Stimulated activated CD4-positive, alpha-beta T cell treated with anti-CD3 and anti-CD28 coated beads, Interleukin-15, amount 100 ng/mL, for 1 hour (primary cell): ENCODE data around the gene KRTDAP.

Experiments
- DNase-seq, 2 donors: peaks; one replicate each; pipeline ENCODE4 v3.0.0-alpha.2; 2020; ENCODE audit warnings: low read depth in 1 of 2, low spot score in 1 of 2

The KRTDAP gene, protein sequence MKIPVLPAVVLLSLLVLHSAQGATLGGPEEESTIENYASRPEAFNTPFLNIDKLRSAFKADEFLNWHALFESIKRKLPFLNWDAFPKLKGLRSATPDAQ

DNA sequence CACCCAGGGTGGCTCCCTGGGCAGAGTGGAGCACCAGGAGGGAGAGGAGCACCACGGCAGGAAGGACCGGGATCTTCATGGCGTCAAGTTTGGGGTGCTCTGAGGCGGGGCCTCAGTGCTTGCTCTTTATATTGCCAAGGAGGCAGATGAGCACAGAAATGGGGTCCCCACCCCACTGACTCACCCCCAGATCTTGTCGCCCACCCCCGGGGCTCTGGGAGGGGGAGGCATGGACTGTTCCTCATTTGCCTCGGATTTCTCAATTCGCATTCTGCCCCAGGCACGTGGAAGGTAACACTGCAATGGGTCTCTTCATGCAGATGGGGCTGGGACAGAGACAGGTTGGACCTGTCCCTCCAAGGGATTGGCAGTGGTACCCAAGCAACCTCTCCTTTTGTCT is at the start of gene KRTDAP:
Gene KRTDAP (minus strand): TSS at position 101 of the 400 bp plus-strand sequence. CDS start 22 bp downstream, at position 79.
- no peak for DNase-seq

DNA sequence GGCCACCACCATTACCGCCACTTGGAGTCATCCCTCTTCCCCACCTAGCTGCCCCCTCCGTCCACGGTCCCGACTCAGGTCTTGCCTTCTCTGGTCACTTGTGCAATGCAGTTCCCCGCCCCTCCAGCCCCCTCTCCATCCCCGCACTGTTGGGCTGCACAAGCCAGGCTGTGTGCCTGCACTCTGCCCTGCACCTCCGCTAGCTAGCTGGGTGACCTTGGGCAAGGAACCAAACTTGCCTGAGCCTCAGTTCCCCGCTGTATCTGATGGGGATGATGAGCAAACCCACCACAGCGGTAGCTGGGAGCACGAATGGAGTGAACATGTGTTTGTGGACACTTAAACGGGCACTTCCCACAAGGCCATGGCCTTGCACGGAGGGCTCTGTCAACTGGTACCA is 49.6 kb upstream of the KRTDAP start:
- no peak for DNase-seq

DNA sequence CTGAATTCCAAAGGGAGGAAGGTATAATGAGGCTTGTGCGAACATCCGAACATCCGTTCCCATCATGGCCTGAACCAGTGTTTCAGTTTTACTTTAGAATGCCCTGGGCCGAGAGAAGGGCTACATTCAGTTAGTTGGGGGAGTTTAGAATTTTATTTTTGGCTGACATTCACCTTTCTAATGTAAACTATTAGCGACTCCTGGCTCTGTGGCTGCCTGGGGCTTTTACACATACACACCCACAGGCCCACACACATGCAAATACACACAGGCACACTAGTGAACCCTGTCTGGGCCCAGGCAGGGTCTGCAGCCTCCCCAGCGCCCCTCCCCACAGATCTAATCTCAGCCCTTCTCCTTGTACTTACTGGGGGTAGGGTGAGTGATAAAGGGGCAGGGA is 49.0 kb upstream of the KRTDAP start:
- DNase-seq: no peak

DNA sequence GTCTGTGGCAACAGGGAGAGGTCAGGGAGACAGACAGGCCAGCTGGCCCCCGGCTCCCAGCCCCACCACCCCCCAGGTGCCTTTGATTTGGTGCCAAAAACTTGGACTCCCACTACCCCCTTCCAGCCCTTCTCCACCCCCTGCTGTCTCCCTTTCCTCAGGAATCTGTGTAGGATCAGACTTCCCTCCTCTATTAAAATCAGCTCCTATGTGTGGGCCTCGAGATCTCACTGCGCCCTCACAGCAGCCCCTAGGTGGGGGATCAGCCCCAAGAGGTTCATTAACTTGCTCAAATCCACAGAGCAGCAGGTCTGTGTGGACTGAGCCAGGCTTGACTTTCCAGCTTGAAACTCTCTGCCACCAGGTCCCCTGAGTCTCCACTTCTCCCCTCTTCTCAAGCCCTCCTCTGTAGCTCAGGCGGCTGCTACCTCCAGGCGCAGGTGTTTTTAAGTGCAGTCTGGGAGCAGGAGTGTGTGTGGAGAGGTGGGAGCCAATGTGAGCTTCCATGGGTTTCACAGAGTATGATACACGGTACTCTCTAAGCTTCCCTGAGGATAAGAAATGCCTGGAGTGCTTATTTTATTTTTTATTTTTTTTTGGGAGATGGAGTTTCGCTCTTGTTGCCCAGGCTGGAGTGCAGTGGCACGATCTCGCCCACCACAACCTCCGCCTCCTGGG is 44.7 kb upstream of the KRTDAP start:
- DNase-seq: no peak

DNA sequence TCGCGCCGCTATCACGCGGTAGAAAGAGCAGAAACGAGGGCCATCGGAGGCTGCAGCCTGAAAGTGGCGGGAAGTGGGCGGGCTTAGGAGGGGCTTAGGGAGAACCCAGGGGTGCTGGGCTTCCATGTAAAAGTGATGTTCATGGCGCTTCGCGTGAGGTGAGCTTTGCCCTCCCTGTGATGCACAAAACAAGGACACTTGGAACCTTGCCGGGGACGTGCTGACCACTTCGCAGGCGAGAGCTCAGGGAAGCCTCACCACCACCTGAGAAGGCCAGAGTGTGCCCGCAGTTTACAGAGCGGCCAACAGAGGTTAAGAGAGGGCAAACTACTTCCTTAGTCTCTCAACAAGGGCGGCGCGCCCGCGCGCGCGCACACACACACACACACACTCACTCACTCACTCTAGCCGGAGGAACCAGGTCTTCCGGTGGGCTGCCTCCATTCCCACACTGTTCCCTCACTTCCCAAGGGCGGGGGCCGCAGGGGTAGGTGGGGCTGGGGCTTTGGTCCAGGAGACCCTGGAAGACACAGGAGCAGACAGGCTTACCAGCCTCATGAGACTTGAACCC is 43.6 kb upstream of the KRTDAP start:
- DNase-seq: no peak

DNA sequence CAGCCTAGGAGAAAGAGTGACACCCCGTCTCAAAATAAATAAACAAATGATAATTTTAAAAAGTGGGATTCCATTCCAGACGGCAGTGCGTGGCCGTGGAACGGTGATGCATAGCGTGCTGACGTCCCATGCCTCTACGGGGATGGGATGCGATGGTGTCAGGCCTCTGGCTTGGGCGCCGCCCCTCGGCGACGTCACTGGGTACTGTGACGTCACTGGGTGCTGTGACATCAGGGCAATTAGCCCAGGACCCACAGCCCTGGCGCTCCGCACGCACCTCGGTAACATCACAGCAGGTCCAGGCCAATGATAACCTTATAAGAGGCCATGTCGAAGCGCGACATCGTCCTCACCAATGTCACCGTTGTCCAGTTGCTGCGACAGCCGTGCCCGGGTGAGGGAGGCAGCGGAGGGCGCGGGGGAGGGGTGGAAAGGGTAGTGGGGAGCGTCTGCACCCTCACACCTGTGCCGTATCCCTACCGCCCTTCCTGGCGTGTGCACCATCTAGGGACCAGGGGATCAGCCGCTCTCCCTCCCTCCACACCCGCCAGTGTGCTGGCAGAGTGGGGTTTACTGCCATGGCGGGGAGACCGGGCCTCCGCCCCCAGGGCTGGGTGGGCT is 43.0 kb upstream of the KRTDAP start, which contains the start of gene GAPDHS:
Gene GAPDHS (plus strand): TSS at position 256 of the 621 bp plus-strand sequence. CDS start 72 bp downstream, at position 328.
- DNase-seq: no peak

DNA sequence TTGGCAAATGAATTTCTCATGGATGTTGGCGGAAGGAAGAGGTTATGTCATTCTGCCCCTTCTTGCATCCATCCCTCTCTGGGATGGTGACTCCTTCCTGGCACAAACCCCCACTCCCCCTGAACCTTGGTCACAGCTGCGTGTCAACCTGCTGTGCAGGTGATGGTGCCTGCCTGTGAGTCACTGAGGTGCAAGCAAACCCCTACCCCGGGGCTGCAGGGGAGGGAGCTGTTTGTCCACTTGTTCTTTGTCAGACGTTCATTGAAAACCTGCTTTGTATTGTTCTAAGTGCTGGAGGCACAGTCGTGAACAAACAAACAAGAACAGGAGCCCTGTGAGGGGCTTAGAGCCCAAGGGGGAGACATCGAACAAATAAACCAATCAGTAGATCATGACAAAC is 41.0 kb upstream of the KRTDAP start:
- DNase-seq: no peak

DNA sequence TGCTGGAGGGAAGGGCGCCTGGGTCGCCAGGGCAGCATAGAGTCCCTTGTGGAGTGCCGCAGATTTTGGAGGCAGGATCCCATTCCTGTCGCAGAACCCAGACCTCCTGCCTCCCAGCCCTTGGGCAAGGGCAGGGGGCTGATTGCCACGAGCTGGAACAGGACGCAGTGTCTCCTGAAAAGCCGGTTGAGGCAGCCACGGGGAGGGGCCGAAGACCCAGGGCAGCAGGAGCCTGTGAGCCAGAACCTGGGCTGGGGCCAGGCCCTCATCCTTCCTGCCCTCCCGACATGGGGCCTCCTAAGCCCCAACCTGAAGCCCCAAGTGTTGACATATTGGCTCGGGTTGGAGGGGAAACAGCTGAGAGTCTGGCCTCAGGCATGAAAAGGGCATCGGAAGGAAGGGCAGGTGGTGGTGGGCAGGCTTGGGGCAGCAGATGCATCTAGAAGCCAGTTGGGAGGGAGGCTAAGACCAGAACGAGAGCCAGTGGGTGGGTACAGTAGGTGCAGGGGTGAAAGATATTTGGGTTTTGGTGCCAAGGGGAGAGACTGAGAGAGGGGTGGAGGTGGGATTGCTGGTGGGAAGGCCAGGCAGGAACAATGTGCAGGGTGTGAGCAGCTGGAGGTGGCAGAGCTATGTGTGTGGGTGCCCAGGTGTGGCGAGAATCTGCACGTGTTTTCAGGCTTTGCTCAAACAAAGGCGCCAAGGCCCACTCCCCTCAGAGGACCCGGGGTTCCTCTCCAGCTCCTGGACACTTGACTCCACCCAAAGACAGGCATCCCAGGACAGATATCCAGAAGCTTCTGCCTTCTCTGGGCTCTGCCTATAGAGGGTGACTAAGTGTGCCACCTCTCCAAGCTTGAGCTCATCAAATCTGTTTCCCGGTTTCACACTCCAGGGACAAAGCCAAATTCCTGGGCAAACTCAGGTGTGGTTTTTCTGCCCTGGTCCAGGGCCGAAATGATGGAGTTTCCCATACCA is 39.3 kb upstream of the KRTDAP start:
- DNase-seq: no peak

DNA sequence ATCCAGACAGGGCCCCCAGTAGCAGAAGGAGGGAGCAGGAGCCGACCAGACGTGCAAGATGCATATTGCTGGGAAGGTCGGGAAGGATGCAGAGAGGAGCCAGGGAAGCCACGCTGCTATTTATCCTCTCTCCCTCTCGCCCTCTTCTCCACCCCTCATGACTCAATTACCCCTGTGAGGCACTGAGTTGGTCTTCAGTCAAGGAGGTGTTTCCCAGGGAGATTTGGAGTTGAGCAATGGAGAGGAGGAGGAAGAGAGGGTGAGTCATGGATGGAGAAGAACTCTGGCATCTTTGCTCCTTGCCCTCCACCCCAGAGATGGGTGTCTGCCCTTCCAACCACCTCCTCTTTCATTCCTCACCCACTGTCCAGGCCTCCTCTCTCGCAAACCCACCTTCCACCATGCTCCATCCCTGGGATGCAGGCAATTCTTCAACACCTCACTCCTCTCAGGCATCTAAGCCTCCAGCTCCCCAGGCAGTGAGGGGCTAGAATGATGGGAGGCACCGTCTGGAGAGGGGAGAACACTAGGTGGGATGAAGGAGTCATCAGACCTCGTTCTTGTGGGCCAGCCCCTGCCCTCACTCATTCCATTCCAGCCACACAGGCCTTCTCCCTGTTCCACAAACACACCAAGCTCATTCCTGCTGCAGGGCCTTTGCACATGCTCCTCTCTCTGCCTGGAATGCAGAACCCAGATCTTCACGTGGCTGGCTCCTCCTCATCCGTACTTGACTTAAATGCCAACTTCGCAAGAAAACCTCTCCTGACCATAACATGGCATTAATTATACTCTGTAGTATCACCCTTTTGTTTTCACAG is 38.2 kb upstream of the KRTDAP start, which contains the start of gene SBSN:
Gene SBSN (minus strand): TSS at position 94 of the 821 bp plus-strand sequence. CDS start 30 bp downstream, at position 64.
- no peak for DNase-seq

DNA sequence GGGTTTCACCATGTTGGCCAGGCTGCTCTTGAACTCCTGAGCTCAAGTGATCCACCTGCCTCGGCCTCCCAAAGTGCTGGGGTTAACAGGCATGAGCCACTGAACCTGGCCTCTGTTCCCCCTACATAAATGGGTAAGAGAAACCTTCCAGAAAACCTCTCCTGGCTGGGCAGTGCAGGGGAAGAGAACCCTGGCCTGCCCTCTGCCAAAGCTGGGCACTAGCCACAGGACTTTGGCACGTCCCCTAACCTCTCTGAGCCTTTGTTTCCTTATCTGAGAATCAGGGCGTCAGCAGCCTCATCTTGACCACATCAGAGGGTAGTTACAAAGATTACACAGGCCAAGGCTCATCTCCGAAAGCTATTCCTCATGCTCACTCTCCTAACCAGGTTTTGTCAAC is 35.6 kb upstream of the KRTDAP start:
- DNase-seq: no peak

DNA sequence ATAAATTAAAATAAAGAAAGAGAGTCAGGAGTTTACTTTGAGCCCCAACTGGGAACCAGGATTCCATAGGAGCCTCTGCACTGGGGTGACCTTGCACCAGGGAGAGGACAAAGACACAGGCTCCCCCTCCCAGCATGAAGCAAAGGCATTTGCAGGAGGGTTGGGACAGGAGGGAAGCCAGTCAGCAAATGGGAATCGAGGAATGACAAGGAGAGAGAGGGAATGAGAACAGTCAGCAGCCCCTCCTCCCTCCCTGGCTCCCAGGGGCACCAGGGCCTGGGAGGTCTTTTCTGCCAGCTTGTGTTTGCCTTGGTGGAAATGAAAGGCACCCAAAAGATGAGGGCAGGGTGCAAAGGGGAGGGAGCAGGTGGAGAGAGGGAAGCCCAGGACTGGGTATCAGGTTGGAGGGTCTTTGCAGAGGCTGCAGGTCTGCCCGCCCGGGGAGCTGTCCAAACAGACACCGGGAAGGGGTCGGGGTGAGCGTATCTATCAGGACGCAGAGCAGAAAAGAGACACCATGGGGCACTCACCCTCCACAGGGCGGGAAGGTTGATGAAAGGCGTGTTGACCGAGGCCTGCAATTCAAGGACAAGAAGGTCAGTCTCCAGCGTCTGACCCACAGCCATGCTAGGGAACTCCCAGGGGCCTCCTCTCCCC is 34.0 kb upstream of the KRTDAP start:
- no peak for DNase-seq

DNA sequence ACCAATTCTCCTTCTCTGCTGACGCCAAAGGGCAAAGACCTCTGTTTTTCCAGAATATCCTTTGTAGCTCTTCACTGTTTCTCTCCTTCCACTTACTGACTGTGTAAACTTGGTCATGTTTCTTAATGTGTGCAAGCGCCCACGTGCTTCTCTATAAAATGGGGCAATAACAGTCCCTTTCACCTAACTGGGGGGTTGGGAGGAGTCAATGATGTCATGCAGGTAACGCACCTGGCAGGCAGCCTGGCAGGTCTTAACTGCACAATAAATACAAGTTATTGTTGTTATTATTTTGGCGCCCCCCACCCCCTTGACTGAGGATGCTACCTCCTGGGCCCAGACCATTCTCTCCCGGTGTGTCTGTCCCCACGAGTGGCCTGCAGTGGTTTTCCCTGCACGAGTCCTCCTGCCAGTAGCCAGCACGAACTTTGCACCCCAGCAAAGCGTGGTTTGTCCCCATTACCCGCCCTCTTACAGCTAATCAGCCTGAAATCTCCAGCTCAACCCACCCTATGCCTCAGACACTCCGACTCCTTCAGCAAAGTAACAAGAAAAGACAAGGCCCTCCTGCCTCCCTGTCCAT is 32.6 kb upstream of the KRTDAP start:
- DNase-seq: no peak

DNA sequence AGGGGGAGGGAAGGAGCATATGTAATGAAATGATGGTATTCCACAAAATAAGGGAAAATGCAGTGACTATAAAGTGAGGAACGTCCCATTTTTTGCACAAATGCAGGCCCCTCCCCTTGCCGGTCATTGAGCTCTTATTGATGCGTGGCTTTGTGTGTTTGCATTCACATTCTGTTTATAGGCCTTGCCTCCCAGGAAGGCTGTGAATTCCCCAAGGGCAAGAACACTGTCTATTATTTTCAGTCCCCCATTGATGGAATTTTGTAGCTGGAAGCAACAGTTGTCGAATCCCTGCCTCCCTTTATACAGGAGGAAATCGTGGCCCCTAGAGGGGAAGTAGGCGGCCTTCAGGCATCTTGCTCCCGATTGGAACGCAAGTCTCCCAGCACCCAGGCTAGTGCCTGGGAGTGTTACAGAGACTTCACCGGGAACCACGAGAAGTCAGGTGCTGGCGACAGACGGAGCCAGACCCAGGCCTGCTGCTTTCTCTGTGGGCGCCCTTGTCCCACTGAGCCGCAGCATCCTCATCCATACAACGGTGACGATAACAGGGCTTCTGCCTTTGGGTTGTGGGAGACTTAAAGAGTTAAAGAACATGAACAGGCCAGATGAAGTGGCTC is 31.0 kb upstream of the KRTDAP start:
- no peak for DNase-seq

DNA sequence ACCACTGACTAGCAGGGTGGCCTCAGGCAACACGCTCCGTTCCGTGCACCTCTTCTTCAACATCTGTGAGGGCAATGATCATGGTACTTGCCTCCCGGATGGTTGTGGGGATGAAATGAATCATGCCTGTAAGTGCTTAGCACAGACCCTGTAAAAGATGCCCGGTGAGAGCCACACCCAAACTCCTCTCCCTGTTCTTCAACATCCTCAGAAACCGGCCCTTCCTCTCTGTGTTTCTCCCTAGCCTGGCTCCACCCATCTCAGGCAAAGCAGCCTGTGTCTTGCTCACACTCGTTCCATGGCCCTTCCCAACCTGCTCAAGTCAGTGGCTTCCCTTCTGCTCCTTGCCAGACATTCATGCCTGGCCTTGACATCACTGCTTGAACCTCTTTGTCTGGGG is 29.0 kb upstream of the KRTDAP start:
- no peak for DNase-seq

DNA sequence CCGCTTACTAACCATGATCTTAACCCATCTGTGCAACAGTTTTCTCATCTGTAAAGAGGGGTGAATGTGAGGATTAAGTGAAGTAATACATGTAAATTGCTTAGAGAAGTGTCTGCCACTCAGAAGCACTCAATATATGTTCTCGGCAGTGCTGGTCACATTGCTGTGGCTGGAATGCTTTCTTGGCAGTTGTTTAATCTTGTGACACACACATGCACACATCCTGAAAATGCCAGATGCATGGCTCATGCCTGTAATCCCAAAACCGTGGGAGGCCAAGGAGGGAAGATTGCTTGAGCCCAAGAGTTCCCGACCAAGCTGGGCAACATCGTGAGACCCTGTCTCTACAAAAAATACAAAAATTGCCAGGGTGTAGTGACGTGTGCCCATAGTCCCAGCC is 28.0 kb upstream of the KRTDAP start:
- no peak for DNase-seq

DNA sequence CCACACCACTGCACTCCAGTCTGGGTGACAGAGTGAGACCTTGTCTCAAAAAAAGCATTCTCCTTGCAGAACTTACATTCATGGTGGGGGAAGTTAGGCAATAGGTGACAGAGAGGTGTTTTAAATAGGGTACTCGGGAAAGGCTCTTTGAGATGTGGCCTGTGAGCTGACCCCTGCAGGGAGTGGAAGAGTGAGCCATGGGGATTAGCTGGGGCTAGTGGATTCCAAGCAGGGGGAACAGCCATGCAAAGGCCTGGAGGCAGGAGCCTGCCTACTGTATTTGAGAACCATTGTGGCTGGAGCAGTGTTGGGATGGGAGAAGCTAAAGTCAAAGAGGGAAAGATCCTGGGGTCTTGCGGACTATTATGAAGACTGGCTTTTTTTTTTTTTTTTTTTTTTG is 27.1 kb upstream of the KRTDAP start:
- DNase-seq: no peak

DNA sequence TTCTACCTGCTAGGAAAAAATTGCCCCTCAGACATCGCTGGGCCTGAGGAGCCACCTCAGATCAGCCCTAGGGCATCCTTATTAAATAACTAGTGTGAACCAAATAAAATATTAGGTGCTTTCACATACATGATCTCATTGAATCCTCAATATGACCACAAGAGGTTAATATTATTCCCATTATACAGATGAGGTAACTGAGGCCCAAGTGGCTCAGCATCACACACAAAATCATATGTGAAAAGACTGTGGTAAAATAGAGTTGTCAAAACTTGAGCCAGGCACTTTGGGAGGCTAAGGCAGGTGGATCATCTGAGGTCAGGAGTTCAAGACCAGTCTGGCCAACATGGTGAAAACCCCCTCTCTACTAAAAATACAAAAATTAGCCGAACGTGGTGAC is 26.0 kb upstream of the KRTDAP start:
- no peak for DNase-seq

DNA sequence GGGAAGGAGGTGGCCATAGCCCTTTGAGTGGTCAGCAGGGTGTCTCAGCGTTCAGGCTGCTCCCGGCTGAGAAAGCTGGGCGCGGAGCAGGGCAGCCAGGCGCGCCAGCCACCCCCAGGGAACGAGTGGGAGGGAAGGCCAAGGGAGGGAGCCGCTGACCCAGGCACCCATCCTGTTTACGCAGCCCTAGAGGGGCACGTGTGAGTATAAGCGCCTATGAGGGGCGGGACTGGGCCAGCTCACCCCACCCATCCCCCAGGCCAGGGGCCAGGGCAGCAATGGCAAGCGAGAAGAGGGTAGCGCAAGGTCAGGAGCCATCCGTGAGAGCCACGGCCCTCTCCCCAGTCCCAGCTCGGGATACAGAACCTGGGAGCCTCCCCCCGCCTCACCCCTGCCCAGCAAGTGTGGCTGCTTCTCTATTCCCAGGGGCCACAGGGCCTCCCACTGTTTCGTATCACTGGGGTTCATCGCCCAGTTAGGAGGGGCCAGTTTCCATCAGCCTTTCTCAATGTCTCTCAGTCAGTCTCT is 24.1 kb upstream of the KRTDAP start:
- no peak for DNase-seq
